Stomach (tissue), 9 donors: Measurements from ENCODE around the gene SMPD3. TPM values are rescaled to one million over a fixed set of nuclear protein-coding genes. Genes with fewer than 3 reads are reported as not detected.

Experiments
- DNase-seq, 2 donors: peaks; one replicate each; pipeline versions ENCODE4 v3.0.0 to v3.0.0-alpha.2; 2013 to 2019
- H3K27ac ChIP-seq, 5 donors: fragments of 200-600 bp in 4 of 5; sonication (generic) in 4 of 5; one replicate each; pipeline ENCODE4 v1.5.1; 2013 to 2019; ENCODE audit warnings: mild to moderate bottlenecking in 1 of 5, moderate library complexity in 1 of 5
- H3K27me3 ChIP-seq, 3 donors: fragments of 200-600 bp; sonication (generic); one replicate each; pipeline ENCODE4 v1.5.1; 2017 to 2019; ENCODE audit warnings: mixed run types in 1 of 3
- H3K36me3 ChIP-seq, 4 donors: fragments of 200-600 bp; sonication (generic); 1 replicate in 3 of 4; 2 replicates in 1 of 4; pipeline ENCODE4 v1.5.1; 2016 to 2019
- H3K4me1 ChIP-seq, 4 donors: fragments of 200-600 bp; sonication (generic); one replicate each; pipeline ENCODE4 v1.5.1; 2016 to 2019
- H3K4me3 ChIP-seq, 4 donors: fragments of 200-600 bp; sonication (generic) in 3 of 4; one replicate each; pipeline ENCODE4 v1.5.1; 2016 to 2019; ENCODE audit warnings: mild to moderate bottlenecking in 1 of 4
- H3K9me3 ChIP-seq, 4 donors: fragments of 200-600 bp; sonication (generic); one replicate each; pipeline ENCODE4 v1.5.1; 2016 to 2019
- CTCF ChIP-seq, 7 experiments: fragments of 450-650 bp in 4 of 7; fragments of 200-600 bp in 3 of 7; sonication (generic) in 3 of 7; IDR thresholded peaks; one replicate each; pipeline ENCODE4 v1.5.1; 2016 to 2019; ENCODE audit warnings: antibody characterized with exemption in 7 of 7, control low read depth in 2 of 7, mild to moderate bottlenecking in 1 of 7
- EP300 ChIP-seq: sonication (generic); formaldehyde crosslinking; IDR thresholded peaks from one replicate; pipeline ENCODE4 v1.6.1; 2017; ENCODE audit warnings: antibody characterized with exemption
- POLR2A ChIP-seq, 4 donors: fragments of 450-650 bp; IDR thresholded peaks; one replicate each; pipeline ENCODE4 v1.6.1; 2016; ENCODE audit warnings: antibody characterized with exemption in 4 of 4, control low read depth in 2 of 4, mild to moderate bottlenecking in 1 of 4, moderate library complexity in 1 of 4
- POLR2AphosphoS5 ChIP-seq, 3 donors: sonication (generic); formaldehyde crosslinking; IDR thresholded peaks; one replicate each; pipeline ENCODE4 v1.6.1; 2016; ENCODE audit warnings: antibody characterized with exemption in 3 of 3
- WGBS, 5 donors: extraction: QIAGEN DNeasy Blood & Tissue Kit in 3 of 5; methylation state at CpG; one replicate each; pipeline versions ENCODE4 v1.1.5 to v1.1.7; 2013 to 2018; 5-methylcytosine and 5-hydroxymethylcytosine counted together
- intact Hi-C: fragments of 100-400 bp; cut with DNase I; formaldehyde crosslinking; loops from one replicate; pipeline ENCODE4 v1.15.1; 2023; ENCODE audit warnings: low total_unique reads
- polyA plus RNA-seq, 3 donors: library from polyadenylated mRNA; stranded (reverse); fragments of 200-250 nt; gene quantifications; one replicate each; pipeline ENCODE4 v1.2.3, GENCODE V29; 2013
- total RNA-seq, 5 donors: library from RNA; depleted of rRNA; stranded (reverse); fragments of >200 nt; gene quantifications; one replicate each; pipeline versions ENCODE4 v1.1.0 to v1.2.3, GENCODE V29; 2014 to 2016
- donor health status: healthy with polysubstance abuse.
- donor health status: Bipolar disorder and iron deficiency.
- donor health status: healthy.

Gene SMPD3
- total and polyA plus RNA-seq, 8 donors = 1.7 to 110 (median 53.7) TPM

- Histone ChIP-seq H3K4me3 (no peak overlapping the region), H3K4me1 (peaks cover 0 to 5% (median 0%) of the 10 kb centered on the region in 4 donors), H3K27me3 (peaks cover 0 to 3% (median 0%) of the 10 kb centered on the region in 3 donors), H3K36me3 (no peaks in the 10 kb centered on the region), H3K27ac (no peak overlapping the region), H3K9me3 (no peaks in the 10 kb centered on the region)
- 89 to 100% (median 93%) methylated on average over 2 to 3 of the region's 3 CpGs for WGBS, 5 donors
- DNase-seq = no peak
- intact Hi-C loops = no loop called here
- TF ChIP-seq EP300 = no peak
- no peak for TF ChIP-seq POLR2A (IDR thresholded peaks at IDR 0.05)
- no peak for TF ChIP-seq POLR2AphosphoS5 (IDR thresholded peaks at IDR 0.05)
- TF ChIP-seq CTCF (IDR thresholded peaks at IDR 0.05) = no peak
Measured at GRCh38 chr16:68399456-68399855, 48.9 kb downstream of the SMPD3 start.

- no peaks in the 10 kb centered on the region for H3K9me3 ChIP-seq
- H3K27ac ChIP-seq = no peak overlapping the region
- intact Hi-C loops = no loop called here
- H3K4me1 ChIP-seq = peaks cover 0 to 5% (median 0%) of the 10 kb centered on the region in 4 donors
- WGBS, 5 donors = 63 to 85% (median 82%) methylated on average over 6 of the region's 6 CpGs
- peaks cover 0 to 3% (median 0%) of the 10 kb centered on the region in 3 donors for H3K27me3 ChIP-seq
- TF ChIP-seq POLR2AphosphoS5 (IDR thresholded peaks at IDR 0.05) (no peak), POLR2A (IDR thresholded peaks at IDR 0.05) (no peak), EP300 (no peak), CTCF (IDR thresholded peaks at IDR 0.05) (no peak)
- no peaks in the 10 kb centered on the region for H3K36me3 ChIP-seq
- DNase-seq = no peak
- no peak overlapping the region for H3K4me3 ChIP-seq
Measured at GRCh38 chr16:68397710-68398201, 50.6 kb downstream of the SMPD3 start.

- H3K27ac ChIP-seq = no peak overlapping the region
- peaks cover 0 to 5% (median 0%) of the 10 kb centered on the region in 4 donors for H3K4me1 ChIP-seq
- H3K27me3 ChIP-seq = peaks cover 0 to 3% (median 0%) of the 10 kb centered on the region in 3 donors
- no peaks in the 10 kb centered on the region for H3K9me3 ChIP-seq
- WGBS, 5 donors = 22 to 29% (median 24%) methylated on average over 6 of the region's 6 CpGs
- intact Hi-C loops = no loop called here
- DNase-seq = peak; percentile 64 to 74
- no peaks in the 10 kb centered on the region for H3K36me3 ChIP-seq
- TF ChIP-seq CTCF (IDR thresholded peaks at IDR 0.05) = peak in 5 of 7 experiments; percentile 36 to 79 (median 59)
- TF ChIP-seq POLR2AphosphoS5 (IDR thresholded peaks at IDR 0.05) = peak in 1 of 3 donors; percentile 21
- no peak for TF ChIP-seq POLR2A (IDR thresholded peaks at IDR 0.05)
- TF ChIP-seq EP300 = no peak
- no peak overlapping the region for H3K4me3 ChIP-seq
Measured at GRCh38 chr16:68396481-68396880, 51.8 kb downstream of the SMPD3 start.

GRCh38 chr16:68395815-68396214 lies 52.5 kb downstream of the SMPD3 start:
- 67 to 92% (median 84%) methylated on average over 4 of the region's 4 CpGs for WGBS, 5 donors
- Histone ChIP-seq H3K27me3 (peaks cover 0 to 3% (median 0%) of the 10 kb centered on the region in 3 donors), H3K27ac (no peak overlapping the region), H3K4me3 (no peak overlapping the region), H3K4me1 (peaks cover 0 to 5% (median 0%) of the 10 kb centered on the region in 4 donors), H3K9me3 (no peaks in the 10 kb centered on the region), H3K36me3 (no peaks in the 10 kb centered on the region)
- no peak for TF ChIP-seq POLR2AphosphoS5 (IDR thresholded peaks at IDR 0.05)
- no peak for TF ChIP-seq EP300
- no peak for TF ChIP-seq POLR2A (IDR thresholded peaks at IDR 0.05)
- no peak for TF ChIP-seq CTCF (IDR thresholded peaks at IDR 0.05)
- intact Hi-C loops = no loop called here
- DNase-seq = no peak
